Measurements from ENCODE around the gene RAPGEF4. TPM values are rescaled to one million over a fixed set of nuclear protein-coding genes. Genes with fewer than 3 reads are reported as not detected.

RAPGEF4 gene
- total and polyA plus RNA-seq, 2 donors (not counting 1 experiment from before 2014, with no cell fraction given) = 0.22 to 0.30 TPM

DNA sequence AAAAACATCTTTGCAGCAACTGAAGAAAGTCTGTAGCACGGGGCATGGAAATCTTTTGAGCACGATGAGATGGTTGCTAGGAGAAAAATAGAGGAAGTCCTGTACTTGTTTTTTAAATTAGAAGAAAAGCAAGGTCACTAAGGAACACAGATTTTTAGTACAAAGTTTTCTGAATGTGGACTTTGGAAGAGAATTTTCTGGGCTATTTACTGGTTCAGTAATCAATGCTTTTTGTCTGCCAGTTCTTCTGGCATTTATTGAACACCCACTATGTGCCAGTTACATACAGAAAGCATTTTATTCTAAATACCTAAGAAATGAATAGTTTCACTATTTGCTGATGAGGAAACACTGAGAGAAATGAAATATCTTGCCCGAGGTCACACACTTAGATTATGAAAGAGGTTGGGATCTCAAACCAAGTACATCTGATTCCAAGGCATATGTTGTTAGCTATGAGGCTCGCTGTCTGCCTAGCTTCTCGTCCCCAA lies 324.4 kb downstream of the RAPGEF4 start:
- WGBS (ENCODE audit: insufficient coverage) = 10% methylated on average over 2 of the region's 5 CpGs
- Histone ChIP-seq H3K79me2 (ENCODE audit: control insufficient read depth, insufficient read depth, low read length) (no peaks in the 10 kb centered on the region), H2AFZ (ENCODE audit: insufficient read depth, low read depth, low read length, poor library complexity, severe bottlenecking) (peak overlapping the region; percentile 53), H3K4me3 (ENCODE audit: control extremely low read depth in 1 of 5, extremely low read depth in 1 of 5, insufficient read depth in 1 of 5, low read depth in 2 of 5, low read length in 4 of 5) (peak overlapping the region in 1 of 5 experiments; percentile 29), H3K4me2 (replicated peaks; ENCODE audit: low read depth, low read length, poor library complexity, severe bottlenecking) (peak overlapping the region; percentile 64), H3K9me3 (ENCODE audit: control extremely low read depth in 1 of 3, control insufficient read depth in 2 of 3, insufficient read depth in 1 of 3, low read length in 2 of 3) (no peaks in the 10 kb centered on the region), H3K9ac (ENCODE audit: low read length) (peak overlapping the region; percentile 42), H3K4me1 (ENCODE audit: control insufficient read depth in 2 of 2, insufficient read depth in 2 of 2, low read length in 2 of 2) (peaks cover 15 to 18% of the 10 kb centered on the region in 2 donors), H3K27ac (ENCODE audit: low read length in 2 of 2) (peak overlapping the region in 1 of 2 donors; percentile 39), H3K27me3 (replicated peaks in 1 of 4; ENCODE audit: control extremely low read depth in 1 of 4, control insufficient read depth in 3 of 4, insufficient read depth in 4 of 4, low read length in 3 of 4) (peaks cover 0 to 4% (median 1%) of the 10 kb centered on the region in 4 experiments), H3K36me3 (replicated peaks in 1 of 2; ENCODE audit: control extremely low read depth in 1 of 2, control insufficient read depth in 1 of 2, extremely low read depth in 1 of 2, insufficient read depth in 2 of 2, low read length in 1 of 2) (no peaks in the 10 kb centered on the region), H4K20me1 (ENCODE audit: control insufficient read depth, insufficient read depth, low read length, poor library complexity, severe bottlenecking) (no peaks in the 10 kb centered on the region)
- intact Hi-C loops (cut with micrococcal nuclease) = no loop called here
- peaks cover 10% of the 10 kb centered on the region for H3K27me3 Mint-ChIP-seq
- CTCF ChIA-PET = no interaction called here
- peak overlapping the region; percentile 73 for H3K4me3 Mint-ChIP-seq
- ATAC-seq (ENCODE audit: low read depth) (no peak), DNase-seq (no peak)
- H3K27ac Mint-ChIP-seq = no peak overlapping the region
- TF ChIP-seq EZH2 (IDR thresholded peaks at IDR 0.05; ENCODE audit: borderline replicate concordance, insufficient read depth, low read depth, low read length, poor library complexity, severe bottlenecking) = no peak
- TF ChIP-seq, protein P1, sequence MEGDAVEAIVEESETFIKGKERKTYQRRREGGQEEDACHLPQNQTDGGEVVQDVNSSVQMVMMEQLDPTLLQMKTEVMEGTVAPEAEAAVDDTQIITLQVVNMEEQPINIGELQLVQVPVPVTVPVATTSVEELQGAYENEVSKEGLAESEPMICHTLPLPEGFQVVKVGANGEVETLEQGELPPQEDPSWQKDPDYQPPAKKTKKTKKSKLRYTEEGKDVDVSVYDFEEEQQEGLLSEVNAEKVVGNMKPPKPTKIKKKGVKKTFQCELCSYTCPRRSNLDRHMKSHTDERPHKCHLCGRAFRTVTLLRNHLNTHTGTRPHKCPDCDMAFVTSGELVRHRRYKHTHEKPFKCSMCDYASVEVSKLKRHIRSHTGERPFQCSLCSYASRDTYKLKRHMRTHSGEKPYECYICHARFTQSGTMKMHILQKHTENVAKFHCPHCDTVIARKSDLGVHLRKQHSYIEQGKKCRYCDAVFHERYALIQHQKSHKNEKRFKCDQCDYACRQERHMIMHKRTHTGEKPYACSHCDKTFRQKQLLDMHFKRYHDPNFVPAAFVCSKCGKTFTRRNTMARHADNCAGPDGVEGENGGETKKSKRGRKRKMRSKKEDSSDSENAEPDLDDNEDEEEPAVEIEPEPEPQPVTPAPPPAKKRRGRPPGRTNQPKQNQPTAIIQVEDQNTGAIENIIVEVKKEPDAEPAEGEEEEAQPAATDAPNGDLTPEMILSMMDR (IDR thresholded peaks at IDR 0.05) = no peak
- H3K9me3 Mint-ChIP-seq (ENCODE audit: insufficient read depth) = no peaks in the 10 kb centered on the region
- POLR2A ChIA-PET = no interaction called here
- H3K4me1 Mint-ChIP-seq = peaks cover 19% of the 10 kb centered on the region

DNA sequence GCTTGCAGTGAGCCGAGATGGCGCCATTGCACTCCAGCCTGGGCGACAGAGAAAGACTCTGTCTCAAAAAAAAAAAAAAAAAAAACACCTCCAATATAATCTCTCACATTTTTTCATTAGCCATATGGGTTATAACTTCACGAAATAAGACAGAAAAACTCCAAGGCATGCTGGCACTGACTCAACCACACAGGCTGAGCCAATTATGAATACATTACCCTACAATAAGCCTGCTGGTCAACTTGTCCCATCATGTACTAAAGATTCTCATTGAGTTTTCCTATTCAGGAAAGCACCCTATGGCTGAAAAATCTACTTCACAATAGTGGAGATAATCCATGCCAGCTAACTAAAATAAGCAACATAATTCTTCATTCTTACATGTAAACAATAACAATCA lies 327.2 kb downstream of the RAPGEF4 start:
- Histone ChIP-seq H3K79me2 (ENCODE audit: control insufficient read depth, insufficient read depth, low read length) (no peaks in the 10 kb centered on the region), H2AFZ (ENCODE audit: insufficient read depth, low read depth, low read length, poor library complexity, severe bottlenecking) (no peak overlapping the region), H4K20me1 (ENCODE audit: control insufficient read depth, insufficient read depth, low read length, poor library complexity, severe bottlenecking) (no peaks in the 10 kb centered on the region), H3K27me3 (replicated peaks in 1 of 4; ENCODE audit: control extremely low read depth in 1 of 4, control insufficient read depth in 3 of 4, insufficient read depth in 4 of 4, low read length in 3 of 4) (peaks cover 0 to 9% (median 3%) of the 10 kb centered on the region in 4 experiments), H3K9me3 (ENCODE audit: control extremely low read depth in 1 of 3, control insufficient read depth in 2 of 3, insufficient read depth in 1 of 3, low read length in 2 of 3) (no peaks in the 10 kb centered on the region), H3K4me2 (replicated peaks; ENCODE audit: low read depth, low read length, poor library complexity, severe bottlenecking) (no peak overlapping the region), H3K9ac (ENCODE audit: low read length) (no peak overlapping the region), H3K4me3 (ENCODE audit: control extremely low read depth in 1 of 5, extremely low read depth in 1 of 5, insufficient read depth in 1 of 5, low read depth in 2 of 5, low read length in 4 of 5) (no peak overlapping the region), H3K4me1 (ENCODE audit: control insufficient read depth in 2 of 2, insufficient read depth in 2 of 2, low read length in 2 of 2) (peaks cover 15 to 18% of the 10 kb centered on the region in 2 donors), H3K36me3 (replicated peaks in 1 of 2; ENCODE audit: control extremely low read depth in 1 of 2, control insufficient read depth in 1 of 2, extremely low read depth in 1 of 2, insufficient read depth in 2 of 2, low read length in 1 of 2) (no peaks in the 10 kb centered on the region), H3K27ac (ENCODE audit: low read length in 2 of 2) (no peak overlapping the region)
- Mint-ChIP-seq H3K9me3 (ENCODE audit: insufficient read depth) (no peaks in the 10 kb centered on the region), H3K4me3 (no peak overlapping the region), H3K27ac (no peak overlapping the region), H3K27me3 (peaks cover 12% of the 10 kb centered on the region), H3K4me1 (peaks cover 19% of the 10 kb centered on the region)
- ChIA-PET CTCF (interaction anchor here (1.5 kb wide), 1 partner anchor 35 kb away, joined by 3 read pairs; no protein-coding TSS in a partner anchor), POLR2A (no interaction called here)
- DNase-seq = no peak
- WGBS (ENCODE audit: insufficient coverage) = 100% methylated on average over 1 of the region's 4 CpGs
- intact Hi-C loops (cut with micrococcal nuclease) = no loop called here
- TF ChIP-seq, protein P1 (IDR thresholded peaks at IDR 0.05) = no peak
- TF ChIP-seq EZH2 (IDR thresholded peaks at IDR 0.05; ENCODE audit: borderline replicate concordance, insufficient read depth, low read depth, low read length, poor library complexity, severe bottlenecking) = no peak
- ATAC-seq (ENCODE audit: low read depth) = no peak

Measured in B cell (primary cell).